HepG2 (cell line): ENCODE data around the gene LAMA5. TPM values are rescaled to one million over a fixed set of nuclear protein-coding genes. Genes with fewer than 3 reads are reported as not detected.

Experiments
- BRCA1 ChIP-seq: sonication (generic); formaldehyde crosslinking; IDR thresholded peaks from 2 replicates; pipeline ENCODE4 v1.4.0; 2020; ENCODE audit warnings: missing genetic modification reagents
- CC2D1A ChIP-seq: sonication (generic); formaldehyde crosslinking; IDR thresholded peaks from 2 replicates; pipeline ENCODE4 v1.8.1; 2023; ENCODE audit warnings: mild to moderate bottlenecking, missing genetic modification reagents
- CEBPB ChIP-seq: IDR thresholded peaks from 2 replicates; pipeline ENCODE4 v1.6.1; 2011; ENCODE audit warnings: low read depth, low read length, improper control_type of control experiment, borderline replicate concordance
- CENPT ChIP-seq: sonication (generic); formaldehyde crosslinking; IDR thresholded peaks from 2 replicates; pipeline ENCODE4 v1.8.0; 2022; ENCODE audit warnings: low read depth, mild to moderate bottlenecking, moderate library complexity, missing genetic modification reagents
- ESRRA ChIP-seq: sonication (generic); formaldehyde crosslinking; IDR thresholded peaks from 2 replicates; pipeline ENCODE4 v1.5.1; 2020; ENCODE audit warnings: mild to moderate bottlenecking, low read depth, missing genetic modification reagents
- HNRNPH1 ChIP-seq: fragments of 200-400 bp; formaldehyde crosslinking; optimal IDR thresholded peaks from 2 replicates; pipeline ENCODE3; 2017; ENCODE audit warnings: mild to moderate bottlenecking, low read depth, low read length
- KAT2B ChIP-seq: fragments of 150-350 bp; IDR thresholded peaks from 2 replicates; pipeline ENCODE4 v1.6.1; 2014; ENCODE audit warnings: low read depth, low read length, borderline replicate concordance
- MEIS2 ChIP-seq: sonication (generic); formaldehyde crosslinking; IDR thresholded peaks from 2 replicates; pipeline ENCODE4 v1.9.0; 2021; ENCODE audit warnings: mild to moderate bottlenecking, missing genetic modification reagents
- NPAS2 ChIP-seq: sonication (generic); formaldehyde crosslinking; IDR thresholded peaks from 2 replicates; pipeline ENCODE4 v1.8.0; 2022; ENCODE audit warnings: mild to moderate bottlenecking, missing genetic modification reagents, borderline replicate concordance
- RARG ChIP-seq: sonication (generic); formaldehyde crosslinking; IDR thresholded peaks from 2 replicates; pipeline ENCODE4 v1.4.0; 2020; ENCODE audit warnings: low read depth, mild to moderate bottlenecking, missing genetic modification reagents
- RFXAP ChIP-seq: sonication (generic); formaldehyde crosslinking; IDR thresholded peaks from 2 replicates; pipeline ENCODE4 v1.4.0; 2020; ENCODE audit warnings: missing genetic modification reagents, borderline replicate concordance
- SETDB1 ChIP-seq: sonication (generic); formaldehyde crosslinking; IDR thresholded peaks from 2 replicates; pipeline ENCODE4 v1.5.1; 2020; ENCODE audit warnings: missing genetic modification reagents, mild to moderate bottlenecking, borderline replicate concordance
- ZNF232 ChIP-seq: sonication (generic); formaldehyde crosslinking; IDR thresholded peaks from 2 replicates; pipeline ENCODE4 v1.4.0; 2020; ENCODE audit warnings: missing genetic modification reagents, borderline replicate concordance
- ZNF431 ChIP-seq: sonication (generic); formaldehyde crosslinking; IDR thresholded peaks from 2 replicates; pipeline ENCODE4 v1.9.0; 2022; ENCODE audit warnings: missing genetic modification reagents, low read depth, mild to moderate bottlenecking, borderline replicate concordance
- ZNF816 ChIP-seq: sonication (generic); formaldehyde crosslinking; IDR thresholded peaks from 2 replicates; pipeline ENCODE4 v1.8.0; 2022; ENCODE audit warnings: missing genetic modification reagents, mild to moderate bottlenecking, borderline replicate concordance
- polyA plus RNA-seq, 8 experiments: library from polyadenylated mRNA; depleted of rRNA in 3 of 8; stranded (reverse) in 7 of 8; unstranded in 1 of 8; fragments of >200 nt; fragmentation: Illumina TruSeq in 4 of 8; extraction: Trizol in 4 of 8; gene quantifications; 2 replicates each; pipeline versions ENCODE4 v1.2.1 to v1.2.3, GENCODE V29; 2011 to 2016; ENCODE audit warnings: low read depth in 4 of 8, missing spikeins in 1 of 8, mixed read lengths in 1 of 8; ENCODE audit not compliant: insufficient read depth in 1 of 8
- total RNA-seq, 5 experiments: library from RNA; depleted of rRNA; stranded (reverse); fragments of >200 nt; fragmentation: Illumina TruSeq; extraction: Trizol; gene quantifications; 2 replicates each; pipeline ENCODE4 v1.2.3, GENCODE V29; 2016; ENCODE audit warnings: low read depth in 1 of 5
- TF ChIP-seq, protein P1 (sequence below): sonication (generic); formaldehyde crosslinking; IDR thresholded peaks from 2 replicates; pipeline ENCODE4 v1.4.0; 2020; ENCODE audit warnings: mild to moderate bottlenecking, missing genetic modification reagents, borderline replicate concordance
- TF ChIP-seq, protein P2 (sequence below): sonication (generic); formaldehyde crosslinking; IDR thresholded peaks from 2 replicates; pipeline ENCODE4 v1.4.0; 2020; ENCODE audit warnings: missing genetic modification reagents
- TF ChIP-seq, protein P3 (sequence below): sonication (generic); formaldehyde crosslinking; IDR thresholded peaks from 2 replicates; pipeline ENCODE4 v1.9.0; 2021; ENCODE audit warnings: missing genetic modification reagents, mild to moderate bottlenecking, borderline replicate concordance
- TF ChIP-seq, protein P4 (sequence below): sonication (generic); formaldehyde crosslinking; IDR thresholded peaks from 2 replicates; pipeline ENCODE4 v1.5.1; 2020; ENCODE audit warnings: mild to moderate bottlenecking, missing genetic modification reagents, moderate library complexity

The LAMA5 gene
- total and polyA plus RNA-seq, 2 of the 13 experiments (the other 11 are each of a cell fraction or from before 2014, with no cell fraction given) = 21.0 to 44.7 TPM

DNA sequence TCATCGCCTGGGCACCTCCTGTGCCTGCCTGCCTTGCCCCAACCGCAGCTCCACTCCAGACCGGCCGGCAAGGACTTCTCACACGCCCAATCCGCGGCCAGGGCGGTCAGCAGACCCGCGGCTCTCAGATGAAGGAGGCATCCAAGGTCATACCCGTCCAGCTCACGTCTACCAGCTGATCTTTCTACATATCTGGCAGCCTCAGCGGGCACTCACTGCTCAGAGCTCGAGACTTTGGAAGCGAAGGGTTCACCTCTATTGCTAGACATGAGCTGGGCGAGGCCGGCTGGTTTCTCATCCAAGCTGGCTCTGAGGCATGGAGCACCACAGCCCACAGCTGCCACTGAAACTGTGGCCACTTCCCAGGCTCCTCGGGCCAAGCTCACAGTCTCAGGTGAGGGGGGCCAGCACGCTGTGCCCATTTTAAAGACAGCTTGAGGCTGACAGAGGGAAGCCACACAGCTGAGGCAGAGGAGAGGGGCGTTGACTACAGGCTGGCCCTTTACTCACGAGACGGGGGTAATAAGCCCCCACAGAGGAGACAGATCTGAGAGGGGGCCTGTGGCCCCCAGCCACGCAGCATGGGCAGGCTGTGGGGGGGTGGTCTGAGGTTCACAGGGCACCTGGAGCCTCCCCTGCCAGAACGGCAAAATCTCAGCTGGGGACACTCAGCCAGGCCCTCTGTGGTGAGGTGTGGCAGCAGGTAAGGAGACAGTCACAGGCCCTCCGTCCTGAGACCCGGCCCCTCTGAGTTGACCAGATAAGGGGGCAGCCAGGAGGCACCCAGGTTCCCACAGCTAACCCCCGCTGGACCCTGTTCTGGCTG is 2.0 kb downstream of the LAMA5 start (continued):
- TF ChIP-seq, protein P1, sequence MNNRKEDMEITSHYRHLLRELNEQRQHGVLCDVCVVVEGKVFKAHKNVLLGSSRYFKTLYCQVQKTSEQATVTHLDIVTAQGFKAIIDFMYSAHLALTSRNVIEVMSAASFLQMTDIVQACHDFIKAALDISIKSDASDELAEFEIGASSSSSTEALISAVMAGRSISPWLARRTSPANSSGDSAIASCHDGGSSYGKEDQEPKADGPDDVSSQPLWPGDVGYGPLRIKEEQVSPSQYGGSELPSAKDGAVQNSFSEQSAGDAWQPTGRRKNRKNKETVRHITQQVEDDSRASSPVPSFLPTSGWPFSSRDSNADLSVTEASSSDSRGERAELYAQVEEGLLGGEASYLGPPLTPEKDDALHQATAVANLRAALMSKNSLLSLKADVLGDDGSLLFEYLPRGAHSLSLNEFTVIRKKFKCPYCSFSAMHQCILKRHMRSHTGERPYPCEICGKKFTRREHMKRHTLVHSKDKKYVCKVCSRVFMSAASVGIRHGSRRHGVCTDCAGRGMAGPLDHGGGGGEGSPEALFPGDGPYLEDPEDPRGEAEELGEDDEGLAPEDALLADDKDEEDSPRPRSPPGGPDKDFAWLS = no peak
- no peak for TF ChIP-seq RFXAP (CRISPR knock-in tag)
- no peak for TF ChIP-seq NPAS2 (CRISPR knock-in tag)
- no peak for TF ChIP-seq BRCA1 (CRISPR knock-in tag)
- no peak for TF ChIP-seq ZNF816
- no peak for TF ChIP-seq CEBPB
- TF ChIP-seq CENPT (CRISPR knock-in tag) = no peak
- TF ChIP-seq ESRRA (CRISPR knock-in tag) = no peak
- TF ChIP-seq, protein P2, sequence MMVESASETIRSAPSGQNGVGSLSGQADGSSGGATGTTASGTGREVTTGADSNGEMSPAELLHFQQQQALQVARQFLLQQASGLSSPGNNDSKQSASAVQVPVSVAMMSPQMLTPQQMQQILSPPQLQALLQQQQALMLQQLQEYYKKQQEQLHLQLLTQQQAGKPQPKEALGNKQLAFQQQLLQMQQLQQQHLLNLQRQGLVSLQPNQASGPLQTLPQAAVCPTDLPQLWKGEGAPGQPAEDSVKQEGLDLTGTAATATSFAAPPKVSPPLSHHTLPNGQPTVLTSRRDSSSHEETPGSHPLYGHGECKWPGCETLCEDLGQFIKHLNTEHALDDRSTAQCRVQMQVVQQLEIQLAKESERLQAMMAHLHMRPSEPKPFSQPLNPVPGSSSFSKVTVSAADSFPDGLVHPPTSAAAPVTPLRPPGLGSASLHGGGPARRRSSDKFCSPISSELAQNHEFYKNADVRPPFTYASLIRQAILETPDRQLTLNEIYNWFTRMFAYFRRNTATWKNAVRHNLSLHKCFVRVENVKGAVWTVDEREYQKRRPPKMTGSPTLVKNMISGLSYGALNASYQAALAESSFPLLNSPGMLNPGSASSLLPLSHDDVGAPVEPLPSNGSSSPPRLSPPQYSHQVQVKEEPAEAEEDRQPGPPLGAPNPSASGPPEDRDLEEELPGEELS = no peak
- no peak for TF ChIP-seq SETDB1 (CRISPR knock-in tag)
- TF ChIP-seq KAT2B = no peak
- no peak for TF ChIP-seq MEIS2 (CRISPR knock-in tag)
- TF ChIP-seq CC2D1A = no peak
- TF ChIP-seq HNRNPH1 = no peak
- TF ChIP-seq, protein P3, sequence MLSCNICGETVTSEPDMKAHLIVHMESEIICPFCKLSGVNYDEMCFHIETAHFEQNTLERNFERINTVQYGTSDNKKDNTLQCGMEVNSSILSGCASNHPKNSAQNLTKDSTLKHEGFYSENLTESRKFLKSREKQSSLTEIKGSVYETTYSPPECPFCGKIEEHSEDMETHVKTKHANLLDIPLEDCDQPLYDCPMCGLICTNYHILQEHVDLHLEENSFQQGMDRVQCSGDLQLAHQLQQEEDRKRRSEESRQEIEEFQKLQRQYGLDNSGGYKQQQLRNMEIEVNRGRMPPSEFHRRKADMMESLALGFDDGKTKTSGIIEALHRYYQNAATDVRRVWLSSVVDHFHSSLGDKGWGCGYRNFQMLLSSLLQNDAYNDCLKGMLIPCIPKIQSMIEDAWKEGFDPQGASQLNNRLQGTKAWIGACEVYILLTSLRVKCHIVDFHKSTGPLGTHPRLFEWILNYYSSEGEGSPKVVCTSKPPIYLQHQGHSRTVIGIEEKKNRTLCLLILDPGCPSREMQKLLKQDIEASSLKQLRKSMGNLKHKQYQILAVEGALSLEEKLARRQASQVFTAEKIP (CRISPR knock-in tag) = no peak
- TF ChIP-seq ZNF431 (CRISPR knock-in tag) = no peak
- TF ChIP-seq ZNF232 (CRISPR knock-in tag) = no peak
- TF ChIP-seq, protein P4, sequence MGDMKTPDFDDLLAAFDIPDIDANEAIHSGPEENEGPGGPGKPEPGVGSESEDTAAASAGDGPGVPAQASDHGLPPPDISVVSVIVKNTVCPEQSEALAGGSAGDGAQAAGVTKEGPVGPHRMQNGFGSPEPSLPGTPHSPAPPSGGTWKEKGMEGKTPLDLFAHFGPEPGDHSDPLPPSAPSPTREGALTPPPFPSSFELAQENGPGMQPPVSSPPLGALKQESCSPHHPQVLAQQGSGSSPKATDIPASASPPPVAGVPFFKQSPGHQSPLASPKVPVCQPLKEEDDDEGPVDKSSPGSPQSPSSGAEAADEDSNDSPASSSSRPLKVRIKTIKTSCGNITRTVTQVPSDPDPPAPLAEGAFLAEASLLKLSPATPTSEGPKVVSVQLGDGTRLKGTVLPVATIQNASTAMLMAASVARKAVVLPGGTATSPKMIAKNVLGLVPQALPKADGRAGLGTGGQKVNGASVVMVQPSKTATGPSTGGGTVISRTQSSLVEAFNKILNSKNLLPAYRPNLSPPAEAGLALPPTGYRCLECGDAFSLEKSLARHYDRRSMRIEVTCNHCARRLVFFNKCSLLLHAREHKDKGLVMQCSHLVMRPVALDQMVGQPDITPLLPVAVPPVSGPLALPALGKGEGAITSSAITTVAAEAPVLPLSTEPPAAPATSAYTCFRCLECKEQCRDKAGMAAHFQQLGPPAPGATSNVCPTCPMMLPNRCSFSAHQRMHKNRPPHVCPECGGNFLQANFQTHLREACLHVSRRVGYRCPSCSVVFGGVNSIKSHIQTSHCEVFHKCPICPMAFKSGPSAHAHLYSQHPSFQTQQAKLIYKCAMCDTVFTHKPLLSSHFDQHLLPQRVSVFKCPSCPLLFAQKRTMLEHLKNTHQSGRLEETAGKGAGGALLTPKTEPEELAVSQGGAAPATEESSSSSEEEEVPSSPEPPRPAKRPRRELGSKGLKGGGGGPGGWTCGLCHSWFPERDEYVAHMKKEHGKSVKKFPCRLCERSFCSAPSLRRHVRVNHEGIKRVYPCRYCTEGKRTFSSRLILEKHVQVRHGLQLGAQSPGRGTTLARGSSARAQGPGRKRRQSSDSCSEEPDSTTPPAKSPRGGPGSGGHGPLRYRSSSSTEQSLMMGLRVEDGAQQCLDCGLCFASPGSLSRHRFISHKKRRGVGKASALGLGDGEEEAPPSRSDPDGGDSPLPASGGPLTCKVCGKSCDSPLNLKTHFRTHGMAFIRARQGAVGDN (CRISPR knock-in tag) = no peak
- no peak for TF ChIP-seq RARG (CRISPR knock-in tag)
